Measurements from ENCODE around the gene PRR4.

Gene PRR4

GRCh38 chr12:10801741-10802140 lies 47.5 kb downstream of the PRR4 start:
- no peak for DNase-seq (ENCODE audit: low read depth in 3 of 3)
